ENCODE results near the gene UBE2D2. TPM values are rescaled to one million over a fixed set of nuclear protein-coding genes. Genes with fewer than 3 reads are reported as not detected.
A peak's percentile ranks its signal among the peaks of the same experiment; 100 is the strongest.

UBE2D2 gene
- total RNA-seq, 1 experiment from 2014 or later, result 222 TPM

DNA sequence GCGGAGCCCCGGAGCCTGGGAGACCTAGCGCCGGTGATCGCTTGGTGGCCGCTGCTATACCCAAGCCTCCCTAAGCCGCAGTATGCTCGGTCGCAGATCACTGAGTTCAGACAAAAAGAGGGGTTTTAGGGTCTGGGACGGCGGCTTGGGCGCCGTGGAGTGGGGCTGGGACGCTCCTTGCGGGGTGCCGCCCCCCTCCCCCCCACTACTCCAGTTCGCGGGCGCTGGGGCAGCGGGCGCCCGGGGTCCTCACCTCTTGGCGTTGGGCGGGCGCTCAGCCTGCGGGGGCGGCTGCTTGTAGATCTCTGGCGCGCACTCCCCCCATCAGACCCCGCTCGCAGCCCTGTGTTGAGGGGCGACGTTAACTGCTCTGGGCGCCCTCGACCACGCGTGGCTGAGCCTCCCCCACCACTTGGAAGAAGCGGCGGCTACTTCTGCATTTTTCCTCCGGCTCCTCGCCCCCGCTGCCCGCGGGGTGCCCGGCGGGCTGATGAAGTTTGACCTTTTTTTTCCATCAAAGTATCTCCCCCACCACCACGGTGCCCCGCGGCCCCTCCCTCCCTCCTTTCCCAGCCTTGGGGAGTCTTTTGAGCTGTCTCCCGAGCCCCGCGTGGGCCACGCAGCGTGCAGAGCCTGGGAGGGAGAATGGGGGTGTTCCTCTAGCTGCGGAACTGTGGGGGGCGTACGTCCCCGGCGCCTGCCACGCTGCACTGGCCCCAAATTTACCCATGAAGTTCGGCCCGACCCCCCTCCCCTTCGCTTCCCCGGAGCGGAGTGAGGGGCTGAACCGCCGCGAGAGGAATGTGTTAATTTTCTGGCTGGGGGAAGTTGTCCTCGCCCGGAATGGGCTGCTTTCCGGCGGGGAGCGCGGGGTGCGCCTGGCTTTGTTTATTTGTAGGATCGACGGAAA, 88.2 kb downstream of the UBE2D2 start:
- CTCF ChIA-PET, result no interaction called here
- POLR2A ChIA-PET, result interaction anchor here (1.3 to 1.9 kb wide), 2 partner anchors 9 to 10 kb away, joined by 5 to 6 read pairs; no protein-coding TSS in a partner anchor
- Histone ChIP-seq H3K36me3 (ENCODE audit: control insufficient read depth, insufficient read depth, low read length) (no peaks in the 10 kb centered on the region; the same call in 1 of the 2 replicates), H3K27ac (ENCODE audit: low read length) (peak overlapping the region; percentile 82), H3K27me3 (ENCODE audit: control insufficient read depth, insufficient read depth, low read length) (no peaks in the 10 kb centered on the region), H3K4me1 (ENCODE audit: control insufficient read depth, insufficient read depth, low read length) (peaks cover 35% of the 10 kb centered on the region), H3K9me3 (ENCODE audit: control insufficient read depth, insufficient read depth, low read depth, low read length) (no peaks in the 10 kb centered on the region), H3K4me3 (ENCODE audit: low read depth in 2 of 2, low read length in 2 of 2) (peak overlapping the region; percentile 78 to 81)
- DNase-seq (ENCODE audit: low read depth, low spot score) (no peak), ATAC-seq (peak; percentile 20)
- BruUV-seq (replicated peaks), result no TSS peak
- in situ Hi-C loops (cut with HindIII; ENCODE audit: low pct_unique_long_range_greater_than_20kb, low sequenced_read_pairs), result no loop called here
- TF ChIP-seq POLR2AphosphoS5 (IDR thresholded peaks at IDR 0.05; ENCODE audit: low read depth, low read length) (no peak), CTCF (IDR thresholded peaks at IDR 0.05) (no peak), TCF7L2 (IDR thresholded peaks at IDR 0.05; ENCODE audit: low read depth, low read length) (no peak), SIN3A (IDR thresholded peaks at IDR 0.05; ENCODE audit: borderline replicate concordance, insufficient read depth, low read depth, low read length) (peak; percentile 33; the same call in 1 of the 2 replicates)
- TF ChIP-seq, protein P1, sequence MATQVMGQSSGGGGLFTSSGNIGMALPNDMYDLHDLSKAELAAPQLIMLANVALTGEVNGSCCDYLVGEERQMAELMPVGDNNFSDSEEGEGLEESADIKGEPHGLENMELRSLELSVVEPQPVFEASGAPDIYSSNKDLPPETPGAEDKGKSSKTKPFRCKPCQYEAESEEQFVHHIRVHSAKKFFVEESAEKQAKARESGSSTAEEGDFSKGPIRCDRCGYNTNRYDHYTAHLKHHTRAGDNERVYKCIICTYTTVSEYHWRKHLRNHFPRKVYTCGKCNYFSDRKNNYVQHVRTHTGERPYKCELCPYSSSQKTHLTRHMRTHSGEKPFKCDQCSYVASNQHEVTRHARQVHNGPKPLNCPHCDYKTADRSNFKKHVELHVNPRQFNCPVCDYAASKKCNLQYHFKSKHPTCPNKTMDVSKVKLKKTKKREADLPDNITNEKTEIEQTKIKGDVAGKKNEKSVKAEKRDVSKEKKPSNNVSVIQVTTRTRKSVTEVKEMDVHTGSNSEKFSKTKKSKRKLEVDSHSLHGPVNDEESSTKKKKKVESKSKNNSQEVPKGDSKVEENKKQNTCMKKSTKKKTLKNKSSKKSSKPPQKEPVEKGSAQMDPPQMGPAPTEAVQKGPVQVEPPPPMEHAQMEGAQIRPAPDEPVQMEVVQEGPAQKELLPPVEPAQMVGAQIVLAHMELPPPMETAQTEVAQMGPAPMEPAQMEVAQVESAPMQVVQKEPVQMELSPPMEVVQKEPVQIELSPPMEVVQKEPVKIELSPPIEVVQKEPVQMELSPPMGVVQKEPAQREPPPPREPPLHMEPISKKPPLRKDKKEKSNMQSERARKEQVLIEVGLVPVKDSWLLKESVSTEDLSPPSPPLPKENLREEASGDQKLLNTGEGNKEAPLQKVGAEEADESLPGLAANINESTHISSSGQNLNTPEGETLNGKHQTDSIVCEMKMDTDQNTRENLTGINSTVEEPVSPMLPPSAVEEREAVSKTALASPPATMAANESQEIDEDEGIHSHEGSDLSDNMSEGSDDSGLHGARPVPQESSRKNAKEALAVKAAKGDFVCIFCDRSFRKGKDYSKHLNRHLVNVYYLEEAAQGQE (IDR thresholded peaks at IDR 0.05; ENCODE audit: insufficient read depth in 1 of 2, low read depth in 2 of 2, low read length in 1 of 2), result no peak
- intact Hi-C loops (cut with micrococcal nuclease; ENCODE audit: unreplicated experiment), result no loop called here

DNA sequence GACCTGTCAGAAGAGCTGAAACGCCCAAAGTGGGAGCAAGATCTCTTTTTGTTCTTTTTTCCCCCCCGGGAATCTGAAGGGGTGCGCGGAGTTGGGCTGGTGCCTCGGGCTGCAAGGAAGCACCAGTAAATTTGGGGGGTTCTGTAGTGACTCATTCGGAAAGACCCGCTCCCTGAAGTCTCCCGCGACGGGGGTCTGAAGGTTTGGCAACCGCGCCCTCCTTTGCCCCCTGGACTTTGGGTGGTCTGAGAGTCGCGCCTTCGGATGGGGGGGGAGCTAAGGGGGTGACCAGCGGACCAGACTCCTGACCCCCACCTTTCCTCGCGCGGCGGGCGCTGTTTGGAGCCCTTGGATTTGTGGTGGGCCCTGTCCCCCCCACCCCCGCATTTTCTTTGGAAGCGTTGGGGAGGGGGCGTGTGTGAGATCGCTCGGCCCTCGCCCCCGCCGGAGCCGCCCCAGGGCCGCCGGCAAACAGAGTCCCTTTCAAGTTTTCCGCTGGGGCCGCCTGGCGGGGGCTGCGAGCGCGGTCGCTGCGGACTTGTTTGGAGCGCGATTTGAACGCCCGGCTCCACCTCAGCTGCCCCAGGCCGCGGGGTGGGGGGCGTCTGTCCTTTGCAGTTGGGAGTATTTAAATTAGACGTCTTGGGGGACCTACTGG, 89.0 kb downstream of the UBE2D2 start:
- Histone ChIP-seq H3K27me3 (ENCODE audit: control insufficient read depth, insufficient read depth, low read length) (no peaks in the 10 kb centered on the region), H3K9me3 (ENCODE audit: control insufficient read depth, insufficient read depth, low read depth, low read length) (no peaks in the 10 kb centered on the region), H3K4me3 (ENCODE audit: low read depth in 2 of 2, low read length in 2 of 2) (peak overlapping the region; percentile 78 to 81), H3K36me3 (ENCODE audit: control insufficient read depth, insufficient read depth, low read length) (no peaks in the 10 kb centered on the region; the same call in 1 of the 2 replicates), H3K27ac (ENCODE audit: low read length) (peak overlapping the region; percentile 82), H3K4me1 (ENCODE audit: control insufficient read depth, insufficient read depth, low read length) (peaks cover 43% of the 10 kb centered on the region)
- no TSS peak for BruUV-seq (replicated peaks)
- ChIA-PET POLR2A (interaction anchor here (1.9 kb wide), 1 partner anchor 10 kb away, joined by 6 read pairs; no protein-coding TSS in a partner anchor), CTCF (interaction anchor here (0.5 kb wide), 1 partner anchor 39 kb away, joined by 4 read pairs; no protein-coding TSS in a partner anchor)
- DNase-seq (ENCODE audit: low read depth, low spot score) (no peak), ATAC-seq (no peak)
- intact Hi-C loops (cut with micrococcal nuclease; ENCODE audit: unreplicated experiment) (loop anchor here (5.0 kb wide), 1 partner anchor 42 kb away; no protein-coding TSS in a partner anchor), in situ Hi-C loops (cut with HindIII; ENCODE audit: low pct_unique_long_range_greater_than_20kb, low sequenced_read_pairs) (no loop called here)
- TF ChIP-seq TCF7L2 (IDR thresholded peaks at IDR 0.05; ENCODE audit: low read depth, low read length), result peak; percentile 94
- TF ChIP-seq SIN3A (IDR thresholded peaks at IDR 0.05; ENCODE audit: borderline replicate concordance, insufficient read depth, low read depth, low read length), result no peak
- TF ChIP-seq CTCF (IDR thresholded peaks at IDR 0.05), result no peak; the same call in 1 of the 2 replicates
